GM04504 (cell line): ENCODE data around the gene SCRN1.
"Not testable (repeated sequence)": the region's sequence is repeated elsewhere in the genome, so short reads cannot be mapped to it uniquely, and the experiment has no call there.

Experiments
- DNase-seq: peaks from one replicate; pipeline ENCODE4 v3.0.0-alpha.2; 2012; ENCODE audit warnings: low read depth

Gene SCRN1

DNA sequence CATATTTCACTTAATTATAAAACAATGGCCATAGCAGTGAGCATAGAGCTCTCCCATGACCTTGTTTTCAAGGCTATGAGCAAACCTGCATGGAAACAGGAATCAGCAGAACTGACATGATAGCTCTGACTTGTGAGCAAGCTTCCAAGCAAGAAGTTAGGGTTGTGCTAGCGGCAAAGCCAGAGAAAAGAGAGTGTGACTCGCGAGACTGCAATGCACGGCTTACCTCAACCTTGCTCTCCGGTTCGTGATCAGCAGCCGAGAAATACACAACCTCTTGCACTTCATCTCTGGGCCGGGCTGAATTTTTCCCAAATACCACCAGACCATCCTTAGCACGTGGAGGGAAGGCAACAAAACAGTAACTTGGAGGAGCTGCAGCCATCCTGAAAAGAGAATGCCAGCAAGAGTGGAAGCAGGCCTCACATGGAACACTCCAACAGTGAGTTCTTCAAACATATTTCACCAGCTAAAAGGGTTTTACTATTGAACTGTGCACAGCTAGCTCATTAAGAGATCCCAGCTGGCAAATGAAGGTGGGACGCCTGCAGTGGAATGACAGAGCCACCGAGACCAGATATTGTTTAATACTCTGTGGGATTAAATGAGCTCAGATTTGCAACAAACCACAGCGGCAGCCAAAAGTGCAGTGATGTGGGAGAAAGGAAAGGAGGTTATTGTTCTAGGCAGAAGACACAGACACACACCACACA is 20.8 kb downstream of the SCRN1 start:
- DNase-seq = no peak

GRCh38 chr7:29965030-29965429 is 24.6 kb downstream of the SCRN1 start:
- no peak for DNase-seq

DNA sequence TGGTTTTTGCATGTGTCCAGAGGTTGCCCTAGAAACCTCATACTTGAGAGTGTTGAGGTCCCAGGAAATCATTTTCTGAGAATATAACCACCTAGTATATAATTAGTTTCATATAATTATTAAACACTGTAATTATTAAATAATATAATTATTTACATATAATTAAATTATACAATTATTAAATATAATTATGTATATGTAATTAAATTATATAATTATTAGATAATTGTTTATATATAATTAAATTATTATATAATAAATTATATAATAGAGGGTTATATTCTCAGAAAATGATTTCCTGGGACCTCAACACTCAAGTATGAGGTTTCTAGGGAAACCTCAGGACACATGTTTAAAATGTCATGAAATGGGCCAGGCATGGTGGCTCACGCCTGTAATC is 27.6 kb downstream of the SCRN1 start:
- DNase-seq = no peak

DNA sequence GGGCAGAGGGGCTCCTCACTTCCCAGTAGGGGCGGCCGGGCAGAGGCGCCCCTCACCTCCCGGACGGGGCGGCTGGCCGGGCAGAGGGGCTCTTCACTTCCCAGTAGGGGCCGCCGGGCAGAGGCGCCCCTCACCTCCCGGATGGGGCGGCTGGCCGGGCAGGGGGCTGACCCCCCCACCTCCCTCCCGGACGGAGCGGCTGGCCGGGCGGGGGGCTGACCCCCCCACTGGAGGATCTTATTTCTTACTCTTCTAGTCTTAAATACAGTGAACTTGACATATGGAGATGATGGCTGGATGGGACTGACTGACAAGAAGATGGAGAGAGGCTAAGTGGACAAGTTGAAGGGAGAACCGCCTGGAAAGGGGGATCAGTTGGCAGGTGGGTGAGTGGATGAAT is 28.0 kb downstream of the SCRN1 start:
- DNase-seq = not testable (repeated sequence)

- no peak for DNase-seq
Measured at GRCh38 chr7:29958667-29959358, 30.8 kb downstream of the SCRN1 start.

GRCh38 chr7:29957521-29958310 is 31.9 kb downstream of the SCRN1 start:
- no peak for DNase-seq

DNA sequence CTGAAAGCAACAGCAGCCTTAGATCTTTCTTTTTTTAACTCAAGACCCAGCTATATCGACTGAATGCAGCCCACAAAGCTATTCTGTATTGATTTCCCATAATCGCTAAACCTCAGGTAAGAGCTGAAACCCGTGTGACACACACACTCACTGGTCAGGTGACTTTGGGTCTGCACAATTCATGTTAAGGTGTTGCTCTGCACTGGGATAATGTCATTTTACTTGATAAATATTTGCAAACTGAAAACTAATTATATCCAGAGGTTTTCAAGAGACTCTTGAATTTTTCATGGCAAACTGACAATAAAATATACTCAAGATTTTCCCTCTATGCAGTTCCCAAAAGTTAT is 33.1 kb downstream of the SCRN1 start:
- DNase-seq = no peak

DNA sequence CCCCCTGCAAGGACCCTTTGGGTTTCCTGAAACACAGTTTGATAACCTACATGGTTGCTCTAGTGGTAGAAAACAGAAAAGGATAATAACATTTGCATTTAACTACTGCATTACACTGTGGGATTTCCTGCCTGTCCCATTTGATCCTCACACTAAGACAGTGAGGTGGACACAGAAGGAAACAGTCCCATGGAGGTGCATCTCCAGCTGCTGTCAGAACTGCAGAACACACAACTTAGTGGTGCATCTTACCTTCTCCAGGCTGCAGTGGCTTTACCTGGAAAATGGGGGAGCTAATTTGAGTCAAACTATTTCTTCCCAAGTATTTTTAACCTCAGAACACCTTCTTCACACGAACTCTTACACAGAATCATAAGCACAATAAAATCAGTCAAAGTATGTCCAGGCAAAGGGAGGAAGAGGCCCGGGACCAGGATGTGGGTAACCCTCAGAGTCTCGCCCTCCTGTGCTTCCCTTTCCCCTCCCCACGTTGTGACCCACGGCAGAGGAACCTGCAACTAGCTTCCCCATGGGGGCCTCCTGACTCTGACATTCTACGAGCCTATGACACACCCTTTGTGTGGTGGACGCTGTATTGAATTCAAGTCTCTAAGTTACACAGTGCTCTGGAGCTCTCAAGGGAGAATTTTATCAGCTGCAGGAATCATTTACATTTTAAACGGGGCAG is 33.7 kb downstream of the SCRN1 start:
- no peak for DNase-seq

DNA sequence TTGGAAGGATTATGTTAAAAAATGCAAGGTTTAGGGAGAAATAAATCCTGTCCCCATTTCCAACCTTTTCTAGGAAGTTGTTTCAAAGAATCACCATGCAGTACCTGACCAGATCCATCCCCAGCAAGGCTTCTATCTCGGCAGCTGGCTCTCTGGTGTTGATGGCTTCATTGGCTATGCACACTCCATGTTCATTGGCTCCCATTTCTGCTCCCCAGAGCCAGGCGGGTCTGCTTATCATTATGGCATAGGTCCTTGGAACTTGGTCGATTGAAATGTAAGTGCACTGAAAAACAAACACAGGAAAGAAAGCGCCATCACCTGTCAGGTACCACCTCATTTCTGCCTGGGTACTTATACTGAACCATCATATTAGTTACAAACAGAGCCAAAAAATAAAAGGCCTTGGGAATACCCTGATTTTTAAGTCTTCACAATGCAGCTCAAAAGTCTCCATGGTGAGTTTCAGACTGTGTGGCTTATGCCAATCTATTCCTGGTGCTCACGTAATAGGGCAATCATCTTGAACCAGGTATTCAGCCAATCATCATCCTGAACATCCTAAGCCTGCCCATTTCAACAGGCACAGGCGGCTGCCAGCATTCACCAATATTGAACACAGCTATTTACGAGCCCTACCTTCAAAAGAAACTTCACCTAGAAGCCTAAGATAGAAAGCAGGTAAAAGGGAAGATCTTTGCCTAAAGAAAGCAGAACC is 34.4 kb downstream of the SCRN1 start:
- no peak for DNase-seq

- no peak for DNase-seq
Measured at GRCh38 chr7:29953726-29954347, 35.8 kb downstream of the SCRN1 start.

- DNase-seq = no peak
Measured at GRCh38 chr7:29951206-29951605, 38.4 kb downstream of the SCRN1 start.

DNA sequence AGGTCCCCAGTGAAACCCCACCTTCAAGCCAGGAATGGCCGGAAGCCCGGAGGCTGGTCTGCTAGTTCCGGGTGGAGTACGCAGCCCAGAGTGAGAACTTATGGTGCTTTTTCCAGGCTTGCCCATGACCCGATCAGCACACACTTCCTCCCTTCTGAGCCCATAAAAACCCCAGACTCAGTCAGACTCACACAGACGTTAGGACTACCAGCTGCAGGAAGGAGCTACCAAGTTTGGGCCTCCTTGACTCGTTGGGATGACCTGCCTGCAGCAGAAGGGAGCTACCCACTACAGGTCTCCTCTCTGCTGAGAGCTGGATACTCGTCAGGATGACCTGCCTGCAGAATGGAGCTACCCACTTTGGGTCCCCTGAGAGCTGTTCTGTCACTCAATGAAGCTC is 39.1 kb downstream of the SCRN1 start:
- DNase-seq = no peak

DNA sequence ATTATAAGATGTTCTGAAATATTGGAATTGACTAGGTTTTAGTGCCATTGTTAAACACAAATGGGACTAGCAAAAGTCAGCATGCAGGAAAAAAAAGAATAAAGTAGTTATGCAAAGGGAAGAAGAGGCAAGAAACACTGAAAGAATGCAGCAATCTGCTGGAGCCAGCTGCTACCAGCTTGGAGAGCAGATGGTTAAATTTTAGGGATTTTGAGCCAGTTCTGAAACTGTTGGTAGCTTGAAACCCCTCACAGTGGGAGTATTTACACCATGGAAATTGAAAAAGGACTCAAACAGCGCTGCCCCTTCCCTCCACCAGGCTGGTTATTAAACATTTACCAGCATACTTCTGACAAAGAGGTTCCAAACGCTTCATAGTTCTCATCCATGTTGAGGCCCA is 41.0 kb downstream of the SCRN1 start:
- DNase-seq = no peak

GRCh38 chr7:29946428-29947186 is 43.0 kb downstream of the SCRN1 start:
- no peak for DNase-seq

DNA sequence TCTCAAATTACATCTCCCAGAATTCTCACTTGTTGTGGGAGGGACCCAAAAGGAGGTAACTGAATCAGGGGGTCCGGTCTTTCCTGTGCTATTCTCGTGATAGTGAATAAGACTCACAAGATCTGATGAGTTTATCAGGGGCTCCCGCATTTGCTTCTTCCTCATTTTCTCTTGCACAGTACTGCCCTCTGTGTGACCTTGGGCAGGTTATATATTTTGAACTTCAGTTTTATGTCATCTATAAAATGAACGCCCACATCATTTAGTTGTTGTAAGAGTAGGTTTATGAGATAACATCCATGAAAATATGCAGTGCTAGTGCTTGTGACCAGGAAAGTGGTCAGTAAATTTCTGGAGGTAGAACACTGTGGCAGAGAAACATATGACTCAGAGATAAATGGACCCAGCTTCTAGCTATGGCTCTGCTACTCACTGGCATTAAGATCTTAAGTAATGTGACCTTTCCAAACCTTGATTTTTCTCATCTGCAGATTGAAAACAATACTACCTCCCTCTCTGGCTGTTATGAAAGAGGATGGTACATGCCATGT is 44.3 kb downstream of the SCRN1 start:
- no peak for DNase-seq

DNA sequence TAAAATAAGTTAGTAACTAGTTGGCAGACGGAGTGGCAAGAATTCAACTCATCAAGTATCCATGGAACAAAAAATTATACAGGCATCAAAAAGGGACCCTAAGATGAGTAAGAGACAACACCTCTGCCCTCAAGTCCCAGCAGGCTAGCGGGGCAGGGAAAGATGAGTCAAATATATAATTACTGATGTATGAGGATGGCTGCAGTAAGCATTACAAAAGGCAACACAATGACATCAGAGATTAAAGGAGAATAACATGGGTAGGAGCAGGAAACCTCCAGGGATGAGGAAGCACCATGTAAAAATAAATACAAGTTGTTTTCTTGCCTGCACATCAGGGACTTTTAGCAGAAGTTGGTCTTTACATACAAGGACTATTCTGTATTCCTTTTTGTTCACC is 49.4 kb downstream of the SCRN1 start:
- DNase-seq = no peak

- DNase-seq = no peak
Measured at GRCh38 chr7:29937132-29937531, 52.5 kb downstream of the SCRN1 start.

GRCh38 chr7:29935111-29935510 is 54.5 kb downstream of the SCRN1 start:
- DNase-seq = no peak

DNA sequence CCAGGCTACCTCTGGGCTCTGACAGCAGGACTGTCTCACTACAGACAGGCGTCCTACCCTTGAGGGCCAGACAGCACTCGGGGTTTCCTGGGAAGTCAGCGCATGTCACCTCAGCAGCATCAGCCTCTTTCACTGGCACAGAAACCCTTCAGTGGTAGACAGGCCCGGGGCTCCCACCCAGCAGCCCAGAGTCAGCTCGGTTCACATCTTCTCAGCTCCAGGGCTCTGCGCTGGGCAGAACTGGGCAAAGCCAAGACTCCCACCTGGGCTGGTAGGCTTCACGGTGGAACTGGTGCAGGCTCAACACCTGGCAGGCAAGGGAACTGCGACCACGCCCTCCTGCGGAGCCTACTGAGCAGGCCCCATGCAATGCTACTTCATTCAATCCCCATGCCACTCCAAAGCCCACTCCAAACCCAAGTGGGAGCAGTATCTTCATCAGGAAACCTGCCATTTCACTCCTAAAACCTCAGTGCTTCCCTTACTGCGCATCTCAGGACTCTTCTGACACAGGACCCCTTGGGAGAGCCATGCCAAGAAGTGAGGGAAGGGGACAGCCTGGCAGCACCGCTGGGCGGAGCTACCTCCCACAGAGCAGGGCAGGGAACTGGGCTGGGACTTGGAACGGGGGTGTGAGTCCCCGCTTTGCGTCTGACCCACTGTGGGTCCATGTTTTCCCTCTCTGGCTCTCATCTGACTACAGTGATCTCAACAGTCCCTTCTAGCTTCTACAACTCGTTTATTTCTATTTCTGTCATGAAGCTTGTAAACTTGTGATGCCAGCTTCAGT is 60.4 kb downstream of the SCRN1 start:
- no peak for DNase-seq

GRCh38 chr7:29926741-29927140 is 62.9 kb downstream of the SCRN1 start:
- no peak for DNase-seq
